Keratinocyte (primary cell): ENCODE data around the gene IPO8. TPM values are rescaled to one million over a fixed set of nuclear protein-coding genes. Genes with fewer than 3 reads are reported as not detected.

ENCODE experiments used
- DNase-seq: peaks from one replicate; pipeline ENCODE4 v3.0.0-alpha.2; 2011; ENCODE audit warnings: low read depth, missing footprints, low spot score
- FAIRE-seq: peaks from 2 replicates; lab custom pipeline; 2011; peaks lifted over from hg19 to GRCh38; lab: Jason Lieb, UNC
- H2AFZ ChIP-seq: 2 replicates; pipeline ENCODE4 v1.6.0; 2012; ENCODE audit warnings: low read length, control low read depth, inconsistent platforms; ENCODE audit not compliant: control insufficient read depth
- H3K27ac ChIP-seq: 2 replicates; pipeline ENCODE4 v1.5.1; 2011; ENCODE audit warnings: low read length; ENCODE audit not compliant: control insufficient read depth, insufficient read depth
- H3K27me3 ChIP-seq: 3 replicates; pipeline ENCODE4 v1.6.0; 2011; ENCODE audit warnings: low read length; ENCODE audit not compliant: control insufficient read depth, insufficient read depth; ENCODE audit errors: extremely low read depth
- H3K36me3 ChIP-seq, 2 experiments: 2 replicates in 1 of 2; 3 replicates in 1 of 2; pipeline ENCODE4 v1.5.1; 2011; ENCODE audit warnings: low read length in 2 of 2, mild to moderate bottlenecking in 1 of 2; ENCODE audit not compliant: control insufficient read depth in 2 of 2, insufficient read depth in 2 of 2; ENCODE audit errors: extremely low read depth in 1 of 2
- H3K4me1 ChIP-seq: 3 replicates; pipeline ENCODE4 v1.5.1; 2011; ENCODE audit warnings: low read length; ENCODE audit not compliant: control insufficient read depth, insufficient read depth; ENCODE audit errors: extremely low read depth
- H3K4me2 ChIP-seq: 3 replicates; pipeline ENCODE4 v1.6.0; 2011; ENCODE audit warnings: low read depth, low read length; ENCODE audit not compliant: control insufficient read depth, insufficient read depth; ENCODE audit errors: extremely low read depth
- H3K4me3 ChIP-seq, 3 experiments: fragments of 200-600 bp in 1 of 3; sonication (generic) in 1 of 3; 2 replicates in 2 of 3; 3 replicates in 1 of 3; pipeline ENCODE4 v1.5.1; 2011 to 2016; ENCODE audit warnings: low read length in 3 of 3, mild to moderate bottlenecking in 3 of 3, control low read depth in 2 of 3, inconsistent platforms in 1 of 3, low read depth in 1 of 3, mixed read lengths in 1 of 3, mixed run types in 1 of 3, moderate library complexity in 1 of 3; ENCODE audit not compliant: control insufficient read depth in 2 of 3, insufficient read depth in 2 of 3; ENCODE audit errors: extremely low read depth in 1 of 3
- H3K79me2 ChIP-seq: 2 replicates; pipeline ENCODE4 v1.6.0; 2012; ENCODE audit warnings: low read length; ENCODE audit not compliant: control insufficient read depth, insufficient read depth
- H3K9ac ChIP-seq: 3 replicates; pipeline ENCODE4 v1.6.0; 2011; ENCODE audit warnings: low read length; ENCODE audit not compliant: control insufficient read depth, insufficient read depth; ENCODE audit errors: extremely low read depth
- H3K9me1 ChIP-seq: 3 replicates; pipeline ENCODE4 v1.6.0; 2011; ENCODE audit warnings: low read length; ENCODE audit not compliant: control insufficient read depth, insufficient read depth; ENCODE audit errors: extremely low read depth
- H3K9me3 ChIP-seq: 2 replicates; pipeline ENCODE4 v1.5.1; 2012; ENCODE audit warnings: low read depth, low read length; ENCODE audit not compliant: control insufficient read depth
- H4K20me1 ChIP-seq: 3 replicates; pipeline ENCODE4 v1.6.0; 2011; ENCODE audit warnings: low read length; ENCODE audit not compliant: control insufficient read depth, insufficient read depth; ENCODE audit errors: extremely low read depth
- EZH2 ChIP-seq: IDR thresholded peaks from one replicate; pipeline ENCODE4 v1.6.1; 2012; ENCODE audit warnings: inconsistent platforms, mild to moderate bottlenecking, low read length, moderate library complexity
- dilution Hi-C: fragments of 300-500 bp; cut with MboI; formaldehyde crosslinking; loops from one replicate; pipeline ENCODE4 v1.7.0; 2020; ENCODE audit warnings: low sequenced_read_pairs; ENCODE audit not compliant: extremely low pct_ligation_motif_present
- polyA plus RNA-seq, 5 experiments: library from polyadenylated mRNA; depleted of rRNA in 3 of 5; stranded (reverse) in 3 of 5; stranded (forward) in 1 of 5; unstranded in 1 of 5; fragments of >200 nt; gene quantifications; 1 replicate in 1 of 5; 2 replicates in 3 of 5; 3 replicates in 1 of 5; pipeline versions ENCODE4 v1.2.1 to v1.2.3, GENCODE V29; 2011 to 2012; ENCODE audit warnings: missing spikeins in 2 of 5, low read depth in 1 of 5, low replicate concordance in 1 of 5
- TF ChIP-seq, protein P1 (sequence below), 3 experiments: IDR thresholded peaks in 1 of 3; conservative IDR thresholded peaks in 1 of 3; optimal IDR thresholded peaks in 1 of 3; 2 replicates in 2 of 3; 3 replicates in 1 of 3; pipeline versions ENCODE3 to v1.5.1; 2011; ENCODE audit warnings: low read length in 3 of 3, mild to moderate bottlenecking in 3 of 3, moderate library complexity in 2 of 3, control low read depth in 1 of 3, inconsistent platforms in 1 of 3; ENCODE audit not compliant: insufficient read depth in 2 of 3; ENCODE audit errors: extremely low read depth in 1 of 3

IPO8 gene
- polyA plus RNA-seq, 1 donor (not counting 4 experiments of a cell fraction or from before 2014, with no cell fraction given): 18.8 TPM

DNA sequence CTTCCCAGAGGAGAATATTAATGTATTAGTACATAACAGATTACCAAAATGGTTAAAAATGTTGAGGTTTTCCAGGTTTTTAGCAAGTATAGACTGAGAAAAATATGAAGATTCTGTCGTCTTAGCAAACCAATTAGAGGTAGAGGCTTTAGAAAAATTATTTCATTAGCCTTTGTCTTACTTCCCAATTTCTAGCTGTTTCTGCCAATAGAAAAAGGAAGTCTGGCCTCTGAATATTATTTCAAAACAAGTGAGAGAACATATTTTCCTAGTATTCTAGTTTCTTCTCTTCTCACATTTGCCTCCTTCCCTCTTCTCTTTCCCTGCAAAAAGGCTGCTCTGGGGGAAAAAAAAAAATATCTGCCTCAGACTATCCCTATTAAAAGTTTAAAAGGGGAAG is 16.4 kb downstream of the IPO8 start:
- Histone ChIP-seq H3K4me1 (no peaks in the 10 kb centered on the region), H2AFZ (no peak overlapping the region), H3K27me3 (no peaks in the 10 kb centered on the region), H3K36me3 (peaks cover 0 to 2% of the 10 kb centered on the region in 2 experiments), H3K9me1 (peaks cover 1% of the 10 kb centered on the region), H4K20me1 (no peaks in the 10 kb centered on the region), H3K4me3 (no peak overlapping the region), H3K9ac (no peak overlapping the region), H3K27ac (no peak overlapping the region), H3K79me2 (no peaks in the 10 kb centered on the region), H3K9me3 (no peaks in the 10 kb centered on the region), H3K4me2 (no peak overlapping the region)
- dilution Hi-C loops: no loop called here
- FAIRE-seq: no peak
- TF ChIP-seq, protein P1, sequence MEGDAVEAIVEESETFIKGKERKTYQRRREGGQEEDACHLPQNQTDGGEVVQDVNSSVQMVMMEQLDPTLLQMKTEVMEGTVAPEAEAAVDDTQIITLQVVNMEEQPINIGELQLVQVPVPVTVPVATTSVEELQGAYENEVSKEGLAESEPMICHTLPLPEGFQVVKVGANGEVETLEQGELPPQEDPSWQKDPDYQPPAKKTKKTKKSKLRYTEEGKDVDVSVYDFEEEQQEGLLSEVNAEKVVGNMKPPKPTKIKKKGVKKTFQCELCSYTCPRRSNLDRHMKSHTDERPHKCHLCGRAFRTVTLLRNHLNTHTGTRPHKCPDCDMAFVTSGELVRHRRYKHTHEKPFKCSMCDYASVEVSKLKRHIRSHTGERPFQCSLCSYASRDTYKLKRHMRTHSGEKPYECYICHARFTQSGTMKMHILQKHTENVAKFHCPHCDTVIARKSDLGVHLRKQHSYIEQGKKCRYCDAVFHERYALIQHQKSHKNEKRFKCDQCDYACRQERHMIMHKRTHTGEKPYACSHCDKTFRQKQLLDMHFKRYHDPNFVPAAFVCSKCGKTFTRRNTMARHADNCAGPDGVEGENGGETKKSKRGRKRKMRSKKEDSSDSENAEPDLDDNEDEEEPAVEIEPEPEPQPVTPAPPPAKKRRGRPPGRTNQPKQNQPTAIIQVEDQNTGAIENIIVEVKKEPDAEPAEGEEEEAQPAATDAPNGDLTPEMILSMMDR (optimal IDR thresholded peaks at IDR 0.05 in 1 of 3, IDR thresholded peaks at IDR 0.05 in 1 of 3, conservative IDR thresholded peaks at IDR 0.05 in 1 of 3; ENCODE audit: extremely low read depth in 1 of 3, insufficient read depth in 2 of 3, low read length in 3 of 3): no peak
- no peak for TF ChIP-seq EZH2
- no peak for DNase-seq

- H3K79me2 ChIP-seq: no peaks in the 10 kb centered on the region
- no peaks in the 10 kb centered on the region for H3K27me3 ChIP-seq
- no peak overlapping the region for H3K4me2 ChIP-seq
- no peaks in the 10 kb centered on the region for H3K9me1 ChIP-seq
- H3K4me1 ChIP-seq: no peaks in the 10 kb centered on the region
- H3K36me3 ChIP-seq: no peaks in the 10 kb centered on the region
- dilution Hi-C loops: no loop called here
- no peak overlapping the region for H2AFZ ChIP-seq
- H3K9ac ChIP-seq: no peak overlapping the region
- FAIRE-seq: no peak
- no peak overlapping the region for H3K27ac ChIP-seq
- H3K4me3 ChIP-seq: no peak overlapping the region
- no peak for DNase-seq
- TF ChIP-seq, protein P1 (optimal IDR thresholded peaks at IDR 0.05 in 1 of 3, IDR thresholded peaks at IDR 0.05 in 1 of 3, conservative IDR thresholded peaks at IDR 0.05 in 1 of 3; ENCODE audit: extremely low read depth in 1 of 3, insufficient read depth in 2 of 3, low read length in 3 of 3): no peak
- no peak for TF ChIP-seq EZH2
- no peaks in the 10 kb centered on the region for H3K9me3 ChIP-seq
- H4K20me1 ChIP-seq: no peaks in the 10 kb centered on the region
Observed at GRCh38 chr12:30678221-30678620, 17.4 kb downstream of the IPO8 start.
